ENCODE measurements around the gene CHRM2.

Gene CHRM2

DNA sequence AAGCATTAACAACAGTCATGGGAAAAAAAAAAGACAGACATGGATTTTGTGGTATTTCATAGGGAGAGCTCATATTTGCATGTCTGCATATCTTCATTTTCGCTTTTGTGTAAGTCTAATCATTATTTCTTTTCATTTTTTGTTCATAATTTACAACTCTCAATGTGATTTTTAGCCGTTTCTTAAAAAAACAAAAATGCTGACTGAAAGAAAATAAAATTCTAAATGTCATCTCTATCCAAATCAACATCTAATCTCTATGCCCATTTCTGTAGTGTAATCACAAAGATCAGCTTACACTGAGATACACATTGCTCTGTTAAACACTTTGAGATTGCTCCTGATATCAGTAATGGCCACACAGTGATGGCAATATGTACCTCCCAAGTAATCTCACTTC lies 29.2 kb downstream of the CHRM2 start:
- no peak for DNase-seq

DNA sequence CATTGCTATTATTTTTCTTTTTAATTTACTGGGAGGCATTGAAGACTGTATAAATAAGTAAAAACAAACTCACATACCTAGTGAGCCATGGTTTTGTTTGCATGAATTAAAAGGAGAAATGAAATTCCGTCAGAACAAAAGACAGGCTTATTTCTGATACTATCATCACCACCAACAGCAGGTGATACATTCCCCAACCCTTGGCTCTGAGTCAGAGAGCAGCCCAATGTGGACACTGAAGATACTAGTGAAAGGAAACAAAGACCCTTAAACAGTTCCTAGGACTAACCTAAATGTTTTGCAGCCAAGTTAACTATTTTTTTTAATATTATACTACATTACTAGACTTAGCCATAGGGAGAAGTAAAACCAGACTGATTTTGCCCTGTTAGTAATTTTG lies 31.6 kb downstream of the CHRM2 start:
- no peak for DNase-seq

DNA sequence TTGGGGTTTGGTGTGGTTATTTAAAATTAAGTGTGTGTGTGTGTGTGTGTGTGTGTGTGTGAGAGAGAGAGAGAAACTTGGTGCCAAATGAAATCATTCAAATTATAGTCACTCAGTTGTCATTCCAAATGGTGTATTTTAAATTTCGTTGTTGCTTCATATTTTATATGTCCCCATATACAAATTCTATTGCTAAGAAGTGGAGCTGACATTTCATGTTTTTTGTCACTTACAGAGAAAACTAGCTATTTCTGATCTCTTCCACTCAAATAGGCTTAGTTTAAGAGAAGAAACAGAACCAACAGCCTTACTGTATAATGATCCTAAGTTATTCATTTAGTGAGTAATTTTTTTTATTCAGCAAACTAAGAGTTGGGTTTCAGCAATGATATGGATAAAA lies 42.3 kb downstream of the CHRM2 start:
- no peak for DNase-seq

DNA sequence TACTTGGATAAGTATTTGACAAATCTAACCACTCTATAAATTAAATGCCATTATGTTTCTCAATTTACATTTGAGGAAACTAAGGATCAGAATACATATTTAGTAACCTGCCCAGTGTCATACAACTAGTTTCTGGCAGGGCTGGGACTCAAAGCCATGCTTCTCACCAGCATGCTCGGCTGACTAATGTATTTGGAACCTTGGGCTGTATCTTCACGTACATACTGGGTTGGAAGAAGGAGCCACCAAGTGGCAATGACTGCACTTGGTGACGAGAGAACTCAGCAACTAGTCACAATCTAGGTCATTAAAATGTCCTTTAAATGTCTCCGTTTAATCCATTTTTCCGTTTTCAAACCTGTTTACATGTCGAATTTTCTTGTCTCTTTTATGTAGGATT lies 42.9 kb downstream of the CHRM2 start:
- no peak for DNase-seq

DNA sequence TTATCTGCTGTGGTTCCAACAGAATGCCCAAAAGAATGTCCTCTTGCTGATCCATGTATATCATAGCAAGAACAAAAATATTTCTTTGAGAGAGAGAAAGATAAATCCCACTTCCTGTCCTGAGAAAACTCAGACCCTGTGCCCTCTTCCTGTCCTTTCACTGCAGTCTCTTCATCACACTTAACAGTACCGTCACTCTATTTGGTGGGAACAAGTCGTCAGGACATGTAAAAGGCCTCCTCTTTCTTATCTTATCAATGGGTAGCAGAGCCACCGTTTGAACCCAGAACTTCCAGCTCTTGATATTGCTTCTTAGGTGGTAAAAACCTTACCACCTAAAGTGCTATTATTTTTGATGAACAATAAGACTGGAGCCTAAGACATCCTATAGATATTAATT lies 43.9 kb downstream of the CHRM2 start:
- DNase-seq = no peak

DNA sequence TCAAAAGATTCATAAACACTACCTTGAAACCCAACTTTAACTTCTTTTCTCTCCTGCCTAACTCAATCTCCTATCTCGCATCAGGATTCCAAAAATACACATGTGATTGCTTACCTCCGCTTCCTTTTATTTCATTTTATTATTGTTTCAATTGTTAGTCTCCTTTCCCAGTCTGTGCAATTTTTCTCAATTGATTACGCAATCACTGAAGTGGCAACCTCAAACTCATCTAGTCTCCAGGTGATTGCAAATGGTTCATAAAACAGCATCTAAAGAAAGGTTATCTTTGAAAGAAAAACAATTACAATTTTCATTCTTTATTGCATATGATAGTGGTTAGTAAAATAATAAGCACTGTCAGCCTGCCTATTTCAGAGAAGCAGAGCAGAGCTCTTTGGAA lies 45.6 kb downstream of the CHRM2 start:
- no peak for DNase-seq

DNA sequence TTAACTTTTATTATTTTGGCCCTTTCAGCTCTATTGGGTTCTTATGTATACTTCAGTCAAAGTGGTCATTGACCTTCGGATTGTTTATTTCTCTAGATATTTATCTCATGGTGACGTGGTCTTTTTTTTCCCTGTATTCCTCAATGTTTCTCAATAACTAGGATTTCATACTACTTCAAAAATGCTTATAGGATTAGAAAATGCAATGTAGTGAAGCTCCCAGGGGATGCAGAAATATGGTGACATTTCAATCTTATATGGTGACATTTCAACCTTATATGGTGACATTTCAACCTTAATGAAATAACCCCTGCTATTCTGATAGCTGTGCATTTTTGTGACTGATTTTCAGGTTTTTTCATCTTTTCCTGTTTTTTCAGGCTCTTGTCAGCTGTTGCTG lies 51.4 kb downstream of the CHRM2 start:
- no peak for DNase-seq

DNA sequence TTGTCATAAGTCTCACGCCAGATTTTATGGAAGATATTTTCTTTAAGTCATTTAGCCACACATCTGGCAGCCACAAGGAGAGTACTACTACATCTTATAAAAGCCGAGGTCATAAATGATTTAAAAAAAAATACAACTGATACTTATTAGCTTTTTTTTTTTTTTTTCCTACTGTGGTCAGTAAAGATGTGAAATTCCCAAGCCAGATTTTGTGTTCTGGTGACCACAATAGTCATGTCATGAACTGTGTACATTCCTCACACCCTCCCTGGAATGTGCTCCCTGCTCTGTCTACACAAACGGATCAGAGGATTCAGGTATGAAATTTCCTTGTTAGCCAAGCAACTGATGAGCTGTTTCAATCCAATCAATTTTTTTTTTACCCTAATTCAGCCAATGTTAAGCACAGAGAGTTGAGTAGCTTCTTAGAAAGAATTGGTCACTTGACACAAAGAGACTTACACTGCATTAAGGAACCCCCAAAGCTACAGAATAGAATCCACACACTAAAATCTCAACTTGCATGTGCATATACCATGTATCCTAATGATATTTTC lies 54.7 kb downstream of the CHRM2 start:
- no peak for DNase-seq

DNA sequence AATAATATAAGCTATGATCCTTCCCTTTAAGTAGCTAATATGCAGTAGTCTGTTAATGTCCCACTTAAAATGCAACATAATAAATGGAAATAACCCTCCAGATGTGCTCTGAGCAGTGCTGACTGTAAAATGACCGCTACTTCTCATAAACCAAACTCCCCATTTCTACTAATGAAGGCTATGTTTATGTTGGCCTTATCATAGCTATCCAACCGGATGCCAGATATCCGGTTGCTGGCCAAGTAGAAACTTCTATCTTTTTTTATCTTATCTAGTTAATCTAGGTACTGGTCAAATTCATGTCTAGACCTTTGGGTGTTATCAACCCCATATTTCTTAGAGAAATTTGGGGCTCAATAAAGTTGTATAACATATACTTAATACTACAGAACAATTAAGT lies 56.6 kb downstream of the CHRM2 start:
- no peak for DNase-seq

DNA sequence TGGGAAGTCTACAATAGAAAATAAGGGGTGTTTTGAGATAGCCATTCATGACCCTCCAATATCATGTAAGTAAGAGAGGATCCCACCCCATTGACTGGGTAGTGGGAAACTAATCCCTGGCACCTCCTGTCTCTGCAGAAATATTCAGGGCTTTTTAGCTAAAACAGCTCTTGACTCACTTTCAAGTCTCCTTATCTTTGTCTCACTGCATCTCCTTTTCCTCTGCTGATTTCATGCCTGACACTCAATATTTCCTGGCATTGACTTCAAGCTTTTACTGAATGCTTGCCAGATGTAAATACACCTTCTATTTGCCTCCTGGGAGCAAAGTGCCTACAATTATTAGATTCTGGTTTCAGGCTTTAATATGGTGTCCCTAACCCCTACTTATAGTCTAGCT lies 57.1 kb downstream of the CHRM2 start:
- no peak for DNase-seq

DNA sequence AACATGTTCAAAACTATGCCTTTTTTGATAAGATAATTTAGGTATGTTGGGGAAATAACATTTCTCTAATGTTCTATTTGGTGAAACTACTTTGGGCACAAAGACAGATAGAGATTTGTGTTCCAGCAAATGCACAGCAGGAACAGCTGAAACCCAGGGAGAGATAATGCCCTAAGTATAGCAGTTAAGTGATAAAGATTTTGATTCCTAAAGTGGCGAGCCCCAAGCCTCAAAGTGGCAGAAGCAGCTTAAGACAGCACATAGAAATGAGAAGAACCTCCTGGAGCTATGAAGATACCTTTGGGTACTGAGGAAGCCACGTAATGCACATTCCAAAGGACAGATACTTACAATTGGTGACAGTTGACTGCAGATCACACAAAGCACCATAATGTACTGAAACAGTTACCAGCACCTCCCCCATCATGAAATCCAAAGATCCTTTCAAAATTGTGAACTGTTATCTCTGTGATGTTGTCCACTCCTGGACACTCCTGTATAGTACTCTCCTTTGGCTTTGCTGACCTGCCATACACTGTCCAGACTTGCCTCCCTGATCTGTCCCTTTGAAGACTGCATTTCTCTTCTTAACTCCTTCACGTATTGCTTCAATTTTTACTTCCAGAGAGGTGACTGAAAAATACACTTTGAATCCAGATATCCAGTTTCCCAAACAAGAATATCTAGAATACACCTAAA lies 62.9 kb downstream of the CHRM2 start:
- no peak for DNase-seq

DNA sequence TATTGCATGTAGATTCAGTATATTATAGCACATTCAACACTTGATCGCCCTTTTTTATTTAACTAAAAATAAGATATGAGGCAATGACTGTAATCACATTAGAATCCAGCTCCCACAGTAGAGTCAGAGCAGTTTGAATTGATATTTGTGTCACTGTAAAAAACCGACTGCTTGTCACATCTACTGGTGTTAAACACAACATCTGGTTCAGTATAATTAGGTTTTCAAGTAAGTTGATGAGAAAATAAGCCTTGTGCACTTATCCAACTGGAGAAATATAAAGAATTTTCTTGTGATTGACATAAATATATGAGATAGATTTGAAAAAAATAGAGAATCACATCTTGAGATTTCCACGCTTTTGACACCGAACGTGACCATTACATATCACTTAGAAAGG lies 69.0 kb downstream of the CHRM2 start:
- DNase-seq = no peak

DNA sequence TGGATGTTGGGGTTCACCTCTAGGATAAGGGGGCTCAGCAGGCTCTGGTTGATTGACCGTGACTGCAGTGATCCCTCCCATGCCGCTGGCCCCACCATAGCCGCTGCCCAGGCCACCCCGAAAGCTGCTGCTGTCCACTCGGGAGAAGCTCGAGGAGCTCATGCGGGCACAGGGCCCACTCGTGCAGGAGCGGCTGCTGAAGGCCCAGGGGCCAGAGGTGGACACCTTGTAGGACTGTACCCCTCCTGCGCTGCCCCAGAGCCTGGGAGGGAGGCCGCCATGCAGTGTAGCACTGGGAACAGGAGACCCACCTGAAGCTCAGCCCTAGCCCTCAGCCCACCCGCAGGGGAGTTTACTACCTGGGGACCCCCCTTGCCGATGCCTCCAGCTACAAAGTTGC lies 70.0 kb downstream of the CHRM2 start:
- DNase-seq = no peak

DNA sequence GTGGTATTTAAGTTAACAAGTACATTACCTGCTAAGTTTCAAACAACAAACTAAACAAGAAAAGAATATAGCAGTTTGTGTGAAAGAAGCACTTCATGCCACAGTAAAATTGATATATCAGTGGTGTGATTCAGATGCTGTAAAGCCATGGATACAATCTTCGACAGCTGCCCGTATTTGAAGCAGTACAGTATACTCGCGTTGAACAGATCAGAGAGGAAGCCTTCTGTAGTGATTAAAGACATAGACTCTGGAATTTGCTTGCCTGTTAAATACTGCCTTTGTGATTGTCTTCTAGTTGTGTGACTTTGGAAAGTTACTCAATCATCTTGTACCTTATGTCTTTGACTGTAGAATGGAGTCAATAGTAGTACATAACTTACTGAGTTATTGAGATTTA lies 71.7 kb downstream of the CHRM2 start:
- DNase-seq = no peak

DNA sequence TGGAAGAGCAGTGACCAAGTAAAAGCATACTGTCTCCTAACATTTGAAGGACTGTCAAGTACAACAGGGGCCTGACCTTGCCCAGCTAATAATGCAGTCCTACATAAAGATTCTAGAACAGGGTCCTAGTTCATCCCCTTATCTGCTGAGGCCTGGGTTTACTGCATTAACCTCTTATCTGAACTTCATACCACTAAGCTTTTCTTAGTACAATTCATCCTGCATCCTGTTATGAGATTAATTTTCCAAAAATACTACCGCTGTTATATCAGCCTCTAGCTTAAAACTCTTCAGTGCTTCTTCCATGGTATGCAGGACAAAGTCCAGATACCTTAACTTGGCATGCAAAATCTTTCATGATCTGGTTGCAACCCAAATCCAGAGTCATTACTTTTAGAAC lies 72.5 kb downstream of the CHRM2 start:
- DNase-seq = no peak

DNA sequence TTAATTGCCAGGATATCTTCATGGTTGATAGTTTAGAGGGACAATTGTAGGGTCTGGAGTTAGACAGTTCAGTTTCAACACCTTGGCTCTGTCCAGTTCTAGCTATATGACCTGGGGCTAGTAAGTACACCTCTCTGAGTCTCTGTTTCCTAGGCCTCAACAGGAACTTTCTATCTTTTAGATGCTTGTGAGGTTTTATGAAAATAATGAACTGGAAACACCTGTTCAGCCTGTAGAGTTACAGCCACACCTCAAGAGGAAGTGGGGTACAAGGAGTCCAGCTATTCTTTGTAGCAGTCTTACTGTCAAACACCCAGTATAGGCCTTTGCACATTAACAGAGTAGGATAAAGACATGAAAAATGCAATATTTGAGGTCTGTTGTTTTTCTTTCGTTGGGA lies 73.4 kb downstream of the CHRM2 start:
- DNase-seq = no peak

DNA sequence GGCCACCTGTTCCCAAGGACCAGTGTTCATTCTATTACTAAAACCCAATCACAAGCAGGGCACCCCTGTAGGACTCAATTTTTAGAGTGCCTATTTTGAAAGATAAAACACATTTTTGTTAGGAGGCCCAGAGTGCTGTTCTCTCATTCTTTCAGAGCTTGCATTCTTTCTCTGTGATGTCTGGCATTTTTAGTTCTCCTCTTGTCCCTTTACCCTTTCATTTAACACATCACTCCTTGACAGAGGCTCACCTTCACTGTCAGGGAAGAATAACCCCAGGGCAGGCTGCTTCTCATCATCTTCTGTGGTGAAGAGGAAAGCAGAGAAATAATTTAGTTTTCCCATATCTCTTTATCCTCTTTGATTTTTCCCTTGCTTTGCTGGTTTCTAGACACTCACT lies 73.9 kb downstream of the CHRM2 start:
- no peak for DNase-seq

DNA sequence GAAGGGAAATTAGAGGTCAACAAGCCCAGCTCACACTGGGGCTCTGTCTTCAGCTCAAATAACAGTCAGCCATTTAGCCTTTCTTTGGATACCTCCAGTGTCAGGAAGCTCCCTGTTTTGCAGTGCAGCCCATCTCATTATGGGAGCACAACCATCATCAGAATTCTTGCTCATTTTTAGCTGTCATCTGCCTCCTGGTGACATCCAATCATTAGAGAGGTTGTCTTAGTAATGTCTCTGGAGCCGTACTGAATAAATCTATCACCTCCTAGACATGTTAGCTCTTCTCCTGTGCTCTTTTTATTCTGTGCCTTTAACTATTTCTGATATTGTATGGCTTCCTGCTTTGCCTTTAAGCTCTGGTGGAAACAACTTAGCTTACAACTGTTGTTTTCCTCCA lies 74.5 kb downstream of the CHRM2 start:
- no peak for DNase-seq

DNA sequence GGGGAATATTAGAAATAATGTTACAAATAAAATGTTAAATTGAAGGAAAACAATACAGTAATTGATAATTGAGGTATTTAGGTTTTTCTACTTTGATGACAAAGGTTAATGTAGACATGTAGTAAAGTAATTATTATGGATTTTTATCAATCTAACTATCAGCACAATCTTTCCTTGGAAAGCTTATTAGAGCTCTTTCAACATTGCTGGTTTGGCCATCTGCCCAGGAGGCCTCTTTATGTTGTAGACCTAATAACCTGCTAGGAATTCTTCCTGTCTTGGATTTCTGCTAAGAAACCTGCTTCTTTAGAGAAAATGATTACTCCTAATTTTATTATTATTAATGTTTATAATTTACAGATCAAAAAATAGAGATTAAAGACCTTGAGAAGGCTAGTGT lies 78.9 kb downstream of the CHRM2 start:
- no peak for DNase-seq

DNA sequence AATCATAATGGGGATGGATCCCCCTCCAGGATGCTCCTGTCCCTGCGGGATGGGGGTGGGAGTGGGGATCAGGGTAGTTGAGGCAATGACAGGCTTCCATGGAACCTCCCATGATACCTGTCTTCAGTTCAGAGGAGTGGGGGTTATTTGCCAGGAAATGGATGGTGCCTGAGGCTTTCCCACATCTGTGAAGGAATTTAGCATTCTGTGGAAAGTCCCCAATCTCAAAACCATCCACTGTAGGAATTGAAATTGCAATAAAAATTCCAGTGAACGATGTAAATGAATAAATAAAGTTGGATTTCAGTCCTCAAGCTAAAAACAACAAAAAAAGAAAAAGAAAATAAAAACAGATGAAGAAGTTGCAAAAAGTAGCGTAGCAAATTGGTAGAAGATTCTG lies 81.9 kb downstream of the CHRM2 start:
- no peak for DNase-seq

DNA sequence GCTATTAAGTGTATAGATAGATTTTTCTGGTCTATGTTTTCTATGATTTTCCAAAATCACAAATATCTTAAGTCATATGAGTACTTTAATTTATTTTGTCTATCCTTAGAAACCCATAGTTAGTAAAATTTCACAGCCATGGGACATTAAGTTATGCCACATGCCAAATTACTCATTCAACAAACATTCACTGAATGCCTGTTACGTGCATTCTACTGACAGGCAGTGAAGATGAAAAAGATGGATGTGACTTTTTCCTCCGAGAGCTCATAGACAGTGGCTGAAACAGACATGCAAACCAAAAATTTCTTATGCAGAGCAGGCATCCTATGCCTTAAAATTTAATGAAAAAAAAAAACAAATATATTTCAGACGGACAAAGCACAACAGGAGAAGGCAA lies 84.9 kb downstream of the CHRM2 start:
- DNase-seq = no peak

DNA sequence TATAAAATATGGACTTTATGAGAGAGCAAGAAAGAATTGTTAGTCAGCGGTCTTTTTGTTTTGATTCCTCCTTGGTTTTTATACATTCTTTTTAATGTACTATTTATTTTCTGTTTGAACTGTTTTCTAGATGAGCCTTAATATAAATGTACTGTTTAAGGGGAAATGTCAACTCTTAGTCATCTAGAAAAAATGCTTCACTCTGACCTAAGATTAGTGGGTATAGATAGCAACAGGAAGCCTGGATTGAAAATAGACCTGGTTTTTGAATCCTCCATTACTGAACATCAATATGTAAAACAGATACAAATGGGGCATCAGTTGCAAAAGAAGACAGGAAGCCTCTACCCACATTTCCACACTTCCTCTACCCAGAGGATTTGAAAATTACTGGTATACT lies 87.8 kb downstream of the CHRM2 start:
- no peak for DNase-seq

DNA sequence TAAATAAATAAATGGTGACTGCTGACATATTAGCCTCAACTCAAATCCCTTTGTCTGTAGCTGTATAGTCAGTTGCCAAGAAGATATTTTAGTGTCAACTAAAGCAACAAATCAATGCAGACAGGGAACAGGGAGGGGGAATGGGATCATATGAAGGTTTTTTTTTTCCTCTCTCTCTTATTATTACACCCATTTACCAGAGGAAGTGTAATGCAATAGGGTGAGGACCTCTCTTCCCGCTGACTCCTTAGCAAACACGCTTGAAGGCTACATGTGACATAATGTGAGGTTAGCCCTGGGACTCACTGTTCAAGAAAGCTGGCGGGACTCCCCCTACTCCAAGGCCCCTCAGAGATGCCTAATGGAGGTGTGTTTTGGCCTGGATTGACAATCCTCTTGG lies 88.2 kb downstream of the CHRM2 start:
- DNase-seq = no peak

DNA sequence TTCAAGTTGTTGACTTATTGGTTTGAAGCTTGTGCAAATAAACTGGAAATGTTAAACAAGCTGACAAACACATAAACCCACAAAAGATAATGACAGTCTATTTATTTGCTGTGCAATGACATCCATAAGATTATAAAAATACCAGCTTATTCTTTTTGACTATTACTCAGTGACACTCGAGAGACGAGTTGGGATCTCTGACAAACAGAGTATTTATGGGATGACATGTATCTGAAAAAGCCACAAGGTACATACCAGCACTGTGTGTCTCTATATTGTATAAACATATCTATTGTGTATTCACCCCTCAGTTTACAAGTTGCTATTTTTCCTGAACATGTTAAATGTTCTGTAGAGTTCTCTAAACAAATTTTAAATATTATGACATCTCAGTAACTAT lies 88.9 kb downstream of the CHRM2 start:
- no peak for DNase-seq

DNA sequence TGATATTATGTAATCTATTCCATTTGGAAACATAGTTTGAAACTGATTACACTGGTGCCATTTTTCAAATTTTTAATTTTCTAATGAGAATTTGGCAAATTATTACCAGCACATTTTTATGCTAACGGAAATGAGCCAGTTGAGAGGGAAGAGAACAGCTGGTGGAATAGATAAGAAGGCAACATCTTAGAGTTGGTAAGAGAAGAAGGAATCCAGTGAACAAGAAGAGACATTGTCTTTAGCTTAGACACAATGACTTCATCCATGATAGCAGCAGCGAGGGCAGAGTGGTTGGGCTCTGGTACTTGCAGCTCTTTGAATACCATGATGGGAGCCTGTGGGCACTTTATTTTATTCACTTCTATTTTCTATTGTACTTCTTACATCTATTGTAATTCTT lies 89.6 kb downstream of the CHRM2 start:
- DNase-seq = no peak

DNA sequence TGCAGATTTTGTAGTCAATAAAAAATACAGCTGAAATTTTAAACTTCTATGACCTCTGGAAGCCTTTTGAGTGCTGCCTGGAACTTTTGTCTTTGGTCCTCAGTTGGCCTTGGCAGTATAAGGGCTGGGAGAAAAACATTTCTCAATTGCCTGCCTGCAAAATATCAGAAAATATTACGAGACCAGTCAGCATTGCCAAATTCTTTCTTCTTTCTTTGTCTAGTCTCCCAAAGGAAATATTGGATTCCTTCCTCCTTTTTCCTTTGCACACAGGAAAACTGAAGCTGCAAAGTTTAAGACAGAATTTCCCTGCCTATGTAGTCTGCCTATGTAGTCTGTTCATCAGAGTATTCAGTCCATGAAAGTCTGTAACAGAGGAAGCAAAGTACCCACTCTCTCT lies 95.9 kb downstream of the CHRM2 start:
- DNase-seq = no peak

Measured in midbrain (tissue), 1 donor.